Dermis blood vessel endothelial cell (primary cell): Measurements from ENCODE around the gene GLRA3. TPM values are rescaled to one million over a fixed set of nuclear protein-coding genes. Genes with fewer than 3 reads are reported as not detected.
"Not testable (repeated sequence)": the region's sequence is repeated elsewhere in the genome, so short reads cannot be mapped to it uniquely, and the experiment has no call there.

Experiments used
- DNase-seq: peaks from one replicate; pipeline ENCODE4 v3.0.0; 2010
- total RNA-seq: library from RNA; depleted of rRNA; stranded (reverse); fragments of >200 nt; gene quantifications from 2 replicates; pipeline ENCODE4 v1.2.3, GENCODE V29; 2014

Gene GLRA3
- total RNA-seq, 1 donor from 2014 or later, result not detected

GRCh38 chr4:174713181-174713580, 115.9 kb downstream of the GLRA3 start:
- no peak for DNase-seq

GRCh38 chr4:174709526-174709925, 119.5 kb downstream of the GLRA3 start:
- no peak for DNase-seq

- no peak for DNase-seq
These were observed 120.7 kb downstream of the GLRA3 start for GRCh38 chr4:174708381-174708780.

GRCh38 chr4:174707902-174708301, 121.1 kb downstream of the GLRA3 start:
- no peak for DNase-seq

GRCh38 chr4:174707051-174707676, 121.9 kb downstream of the GLRA3 start:
- DNase-seq, result no peak

- DNase-seq, result no peak
These were observed 126.0 kb downstream of the GLRA3 start for GRCh38 chr4:174702979-174703478.

- DNase-seq, result no peak
These were observed 129.4 kb downstream of the GLRA3 start for GRCh38 chr4:174699654-174700053.

- DNase-seq, result no peak
These were observed 131.2 kb downstream of the GLRA3 start for GRCh38 chr4:174697896-174698295.

- DNase-seq, result no peak
These were observed 131.8 kb downstream of the GLRA3 start for GRCh38 chr4:174697202-174697601.

- DNase-seq, result no peak
These were observed 132.4 kb downstream of the GLRA3 start for GRCh38 chr4:174696657-174697056.

GRCh38 chr4:174691876-174692275, 137.2 kb downstream of the GLRA3 start:
- not testable (repeated sequence) for DNase-seq

GRCh38 chr4:174690665-174691064, 138.4 kb downstream of the GLRA3 start:
- no peak for DNase-seq

- no peak for DNase-seq
These were observed 139.4 kb downstream of the GLRA3 start for GRCh38 chr4:174689618-174690017.

- DNase-seq, result no peak
These were observed 142.2 kb downstream of the GLRA3 start for GRCh38 chr4:174686826-174687225.

GRCh38 chr4:174681723-174682300, 147.2 kb downstream of the GLRA3 start:
- DNase-seq, result no peak

GRCh38 chr4:174674305-174674840, 154.7 kb downstream of the GLRA3 start:
- DNase-seq, result no peak

- DNase-seq, result no peak
These were observed 155.2 kb downstream of the GLRA3 start for GRCh38 chr4:174673865-174674264.

- DNase-seq, result no peak
These were observed 156.8 kb downstream of the GLRA3 start for GRCh38 chr4:174672276-174672675.

- no peak for DNase-seq
These were observed 159.8 kb downstream of the GLRA3 start for GRCh38 chr4:174669270-174669669.

GRCh38 chr4:174665799-174666198, 163.2 kb downstream of the GLRA3 start:
- no peak for DNase-seq

- DNase-seq, result no peak
These were observed 165.8 kb downstream of the GLRA3 start for GRCh38 chr4:174663216-174663615.

- no peak for DNase-seq
These were observed 170.8 kb downstream of the GLRA3 start for GRCh38 chr4:174658246-174658645.

GRCh38 chr4:174657472-174657871, 171.6 kb downstream of the GLRA3 start:
- no peak for DNase-seq

- DNase-seq, result no peak
These were observed 174.4 kb downstream of the GLRA3 start for GRCh38 chr4:174654634-174655033.
